DLD1 (cell line): ENCODE measurements around the gene CFAP99.

Source experiments
- in situ Hi-C: cut with HindIII; loops from 2 replicates; pipeline ENCODE4 v1.10.0; 2017; ENCODE audit warnings: low sequenced_read_pairs

CFAP99 gene

GRCh38 chr4:2494992-2495391 lies 76.2 kb downstream of the CFAP99 start:
- in situ Hi-C loops = no loop called here

- in situ Hi-C loops = no loop called here
These were observed 78.6 kb downstream of the CFAP99 start for GRCh38 chr4:2497324-2497723.

- in situ Hi-C loops = no loop called here
These were observed 79.2 kb downstream of the CFAP99 start for GRCh38 chr4:2497931-2498330.

GRCh38 chr4:2500547-2500946 lies 81.8 kb downstream of the CFAP99 start:
- in situ Hi-C loops = no loop called here

GRCh38 chr4:2501034-2501594 lies 82.4 kb downstream of the CFAP99 start:
- in situ Hi-C loops = no loop called here

GRCh38 chr4:2503809-2504208 lies 85.1 kb downstream of the CFAP99 start:
- in situ Hi-C loops = no loop called here

- in situ Hi-C loops = no loop called here
These were observed 88.5 kb downstream of the CFAP99 start for GRCh38 chr4:2507259-2507658.

- in situ Hi-C loops = no loop called here
These were observed 89.1 kb downstream of the CFAP99 start for GRCh38 chr4:2507855-2508254.

- in situ Hi-C loops = no loop called here
These were observed 91.8 kb downstream of the CFAP99 start for GRCh38 chr4:2510351-2511259.

- in situ Hi-C loops = no loop called here
These were observed 92.9 kb downstream of the CFAP99 start for GRCh38 chr4:2511645-2512131.
